Measurements from ENCODE around the gene PPP3R1. TPM values are rescaled to one million over a fixed set of nuclear protein-coding genes. Genes with fewer than 3 reads are reported as not detected.

Gene PPP3R1
- total and polyA plus RNA-seq, 9 donors = 22.4 to 75.7 (median 54.0) TPM

DNA sequence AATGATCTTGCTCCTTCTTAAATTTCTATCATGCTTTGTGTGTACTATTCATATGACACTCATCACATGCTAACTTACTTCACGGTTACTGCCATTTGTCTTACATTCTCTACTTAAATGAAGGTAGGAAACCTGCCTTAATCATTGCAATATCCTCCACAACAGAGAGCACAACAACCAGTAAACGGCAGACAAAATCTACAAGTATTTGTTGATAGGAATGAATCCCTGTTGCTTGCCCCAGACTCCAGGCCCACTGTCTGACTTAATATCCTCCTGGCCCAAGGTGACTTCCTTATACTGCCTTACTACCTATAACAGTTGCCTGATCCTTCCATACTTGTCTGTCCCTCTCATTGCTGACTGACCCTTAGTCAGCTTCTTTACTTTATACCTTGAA, 3.5 kb downstream of the PPP3R1 start:
- Histone ChIP-seq H3K27ac (no peak overlapping the region), H3K9me3 (no peaks in the 10 kb centered on the region), H3K36me3 (no peaks in the 10 kb centered on the region), H3K4me1 (ENCODE audit: insufficient read depth) (peaks cover 15% of the 10 kb centered on the region), H3K27me3 (no peaks in the 10 kb centered on the region), H3K4me3 (no peak overlapping the region)
- intact Hi-C loops (cut with DNase I) = no loop called here
- TF ChIP-seq POLR2A (IDR thresholded peaks at IDR 0.05) (no peak), EP300 (IDR thresholded peaks at IDR 0.05) (no peak)
- TF ChIP-seq, protein P1, sequence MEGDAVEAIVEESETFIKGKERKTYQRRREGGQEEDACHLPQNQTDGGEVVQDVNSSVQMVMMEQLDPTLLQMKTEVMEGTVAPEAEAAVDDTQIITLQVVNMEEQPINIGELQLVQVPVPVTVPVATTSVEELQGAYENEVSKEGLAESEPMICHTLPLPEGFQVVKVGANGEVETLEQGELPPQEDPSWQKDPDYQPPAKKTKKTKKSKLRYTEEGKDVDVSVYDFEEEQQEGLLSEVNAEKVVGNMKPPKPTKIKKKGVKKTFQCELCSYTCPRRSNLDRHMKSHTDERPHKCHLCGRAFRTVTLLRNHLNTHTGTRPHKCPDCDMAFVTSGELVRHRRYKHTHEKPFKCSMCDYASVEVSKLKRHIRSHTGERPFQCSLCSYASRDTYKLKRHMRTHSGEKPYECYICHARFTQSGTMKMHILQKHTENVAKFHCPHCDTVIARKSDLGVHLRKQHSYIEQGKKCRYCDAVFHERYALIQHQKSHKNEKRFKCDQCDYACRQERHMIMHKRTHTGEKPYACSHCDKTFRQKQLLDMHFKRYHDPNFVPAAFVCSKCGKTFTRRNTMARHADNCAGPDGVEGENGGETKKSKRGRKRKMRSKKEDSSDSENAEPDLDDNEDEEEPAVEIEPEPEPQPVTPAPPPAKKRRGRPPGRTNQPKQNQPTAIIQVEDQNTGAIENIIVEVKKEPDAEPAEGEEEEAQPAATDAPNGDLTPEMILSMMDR (IDR thresholded peaks at IDR 0.05) = no peak
- WGBS, 3 donors = 53 to 74% (median 61%) methylated on average over 2 of the region's 2 CpGs
- no peak for DNase-seq

- Histone ChIP-seq H3K27me3 (no peaks in the 10 kb centered on the region), H3K36me3 (no peaks in the 10 kb centered on the region), H3K4me3 (no peak overlapping the region), H3K27ac (no peak overlapping the region), H3K9me3 (no peaks in the 10 kb centered on the region), H3K4me1 (ENCODE audit: insufficient read depth) (peaks cover 15% of the 10 kb centered on the region)
- no peak for TF ChIP-seq EP300 (IDR thresholded peaks at IDR 0.05)
- no peak for TF ChIP-seq POLR2A (IDR thresholded peaks at IDR 0.05)
- TF ChIP-seq, protein P1 (IDR thresholded peaks at IDR 0.05) = no peak
- intact Hi-C loops (cut with DNase I) = no loop called here
- WGBS, 3 donors = 78 to 81% (median 80%) methylated on average over 3 of the region's 3 CpGs
- DNase-seq = no peak
Measured at GRCh38 chr2:68248361-68248760, 4.0 kb downstream of the PPP3R1 start.

- H3K4me1 ChIP-seq (ENCODE audit: insufficient read depth) = peaks cover 20% of the 10 kb centered on the region
- WGBS, 3 donors = 72 to 86% (median 83%) methylated on average over 1 of the region's 1 CpG
Measured at GRCh38 chr2:68246396-68246795, 5.9 kb downstream of the PPP3R1 start.

DNA sequence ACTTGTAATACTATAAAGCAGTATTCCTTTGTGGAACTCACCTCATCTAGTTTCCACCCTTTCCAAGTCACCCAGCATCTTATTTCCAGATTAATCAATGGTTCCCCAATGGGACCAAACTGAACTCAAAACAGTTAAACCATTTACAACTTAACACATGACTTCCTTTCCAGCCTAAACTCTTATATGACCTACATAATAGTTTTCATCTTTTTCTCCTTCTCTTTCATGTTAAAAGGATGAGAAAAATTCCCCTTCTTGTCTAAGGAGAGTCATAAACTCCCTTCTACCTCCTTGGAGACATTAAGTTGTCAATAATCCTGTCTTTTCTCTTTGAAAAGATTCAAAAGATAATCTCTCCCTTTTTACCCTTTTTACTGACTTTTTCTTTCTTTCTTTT, 6.7 kb downstream of the PPP3R1 start:
- Histone ChIP-seq H3K9me3 (no peaks in the 10 kb centered on the region), H3K36me3 (no peaks in the 10 kb centered on the region), H3K4me1 (ENCODE audit: insufficient read depth) (peaks cover 21% of the 10 kb centered on the region), H3K27ac (no peak overlapping the region), H3K4me3 (no peak overlapping the region), H3K27me3 (no peaks in the 10 kb centered on the region)
- intact Hi-C loops (cut with DNase I) = no loop called here
- TF ChIP-seq, protein P1 (IDR thresholded peaks at IDR 0.05) = no peak
- TF ChIP-seq EP300 (IDR thresholded peaks at IDR 0.05) = no peak
- no peak for TF ChIP-seq POLR2A (IDR thresholded peaks at IDR 0.05)
- DNase-seq = no peak

More at GRCh38 chr2:68246396-68246795, 5.9 kb downstream of the PPP3R1 start:
- no peak for DNase-seq
- Histone ChIP-seq H3K27me3 (no peaks in the 10 kb centered on the region), H3K9me3 (no peaks in the 10 kb centered on the region), H3K27ac (no peak overlapping the region), H3K4me3 (no peak overlapping the region), H3K36me3 (no peaks in the 10 kb centered on the region)
- intact Hi-C loops (cut with DNase I) = no loop called here
- TF ChIP-seq, protein P1 (IDR thresholded peaks at IDR 0.05) = no peak
- TF ChIP-seq POLR2A (IDR thresholded peaks at IDR 0.05) = no peak
- no peak for TF ChIP-seq EP300 (IDR thresholded peaks at IDR 0.05)
